SKM-1 treated with dmso at 0.1 percent for 144 hours (cell line): ENCODE measurements around the gene HHLA2.
A peak's percentile ranks its signal among the peaks of the same experiment; 100 is the strongest.
"Not testable (repeated sequence)": the region's sequence is repeated elsewhere in the genome, so short reads cannot be mapped to it uniquely, and the experiment has no call there.

Source experiments
- DNase-seq: peaks from one replicate; lab custom pipeline; 2025; ENCODE audit not compliant: unreplicated experiment; lab: John Stamatoyannopoulos, UW

The HHLA2 gene

GRCh38 chr3:108296239-108296638, at the start of gene HHLA2:
Gene HHLA2, plus strand, starts transcription at chr3:108296548. Its CDS starts 55,266 bp downstream, at chr3:108351814.
- DNase-seq = no peak

DNA sequence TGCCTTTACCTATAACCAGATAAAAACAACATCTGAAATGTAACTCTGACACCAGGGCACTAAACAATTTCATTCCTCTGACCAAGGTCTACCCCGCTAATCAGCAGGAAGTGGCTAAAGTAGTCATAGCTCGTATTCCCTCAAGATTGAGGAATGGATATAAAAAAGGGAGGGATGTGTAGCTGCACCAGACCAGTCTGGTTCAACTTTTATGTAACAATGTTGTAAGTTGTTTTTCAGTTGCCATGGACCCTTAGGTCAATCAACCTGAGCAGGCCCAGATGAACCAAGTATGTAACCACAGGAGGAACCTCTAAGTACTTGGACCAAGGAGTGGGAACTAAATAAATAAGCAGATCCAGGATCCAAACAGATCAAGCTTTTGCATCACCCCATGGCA, 45.7 kb upstream of the HHLA2 start:
- no peak for DNase-seq

- DNase-seq = no peak
Observed at GRCh38 chr3:108251265-108251664, 45.1 kb upstream of the HHLA2 start.

- DNase-seq = no peak
Observed at GRCh38 chr3:108251844-108252243, 44.5 kb upstream of the HHLA2 start.

DNA sequence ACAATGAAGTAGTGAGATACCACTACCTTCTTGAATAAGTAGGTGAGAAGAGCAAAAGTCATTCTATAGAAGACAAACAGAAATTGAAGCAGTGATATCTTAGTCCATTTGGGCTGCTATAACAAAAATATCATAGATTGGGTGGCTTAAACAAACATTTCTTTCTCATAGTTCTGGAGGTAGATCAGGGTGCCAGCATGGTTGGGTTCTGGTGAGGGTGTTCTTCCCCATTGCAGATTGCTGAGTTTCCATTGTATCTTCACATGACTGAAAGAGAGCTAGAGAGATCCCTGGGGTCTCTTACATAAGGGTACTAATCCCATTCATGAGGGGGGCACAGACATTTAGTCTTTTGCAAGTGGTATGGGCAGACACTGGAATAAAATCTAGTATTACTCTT, 41.2 kb upstream of the HHLA2 start:
- DNase-seq = no peak

- DNase-seq = not testable (repeated sequence)
Observed at GRCh38 chr3:108264534-108265298, 31.6 kb upstream of the HHLA2 start.

DNA sequence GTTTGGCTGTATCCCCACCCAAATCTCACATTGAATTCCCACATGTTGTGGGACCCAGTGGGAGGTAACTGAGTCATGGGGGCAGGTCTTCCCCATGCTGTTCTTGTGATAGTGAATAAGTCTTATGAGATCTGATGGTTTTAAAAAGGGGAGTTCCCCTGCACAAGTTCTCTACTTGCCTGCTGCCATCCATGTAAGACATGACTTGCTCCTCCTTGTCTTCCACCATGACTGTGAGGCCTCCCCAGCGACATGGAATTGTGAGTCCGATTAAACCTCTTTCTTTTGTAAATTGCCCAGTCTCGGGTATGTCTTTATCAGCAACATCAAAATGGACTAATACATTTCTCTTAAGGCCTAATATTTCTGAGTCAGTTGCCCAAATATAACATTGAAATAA, 28.1 kb upstream of the HHLA2 start:
- not testable (repeated sequence) for DNase-seq

- DNase-seq = no peak
Observed at GRCh38 chr3:108271626-108272025, 24.7 kb upstream of the HHLA2 start.

GRCh38 chr3:108279066-108279465, 17.3 kb upstream of the HHLA2 start:
- DNase-seq = not testable (repeated sequence)

GRCh38 chr3:108280476-108280875, 15.9 kb upstream of the HHLA2 start:
- no peak for DNase-seq

GRCh38 chr3:108281670-108282069, 14.7 kb upstream of the HHLA2 start:
- no peak for DNase-seq

GRCh38 chr3:108283006-108283405, 13.3 kb upstream of the HHLA2 start:
- DNase-seq = no peak

GRCh38 chr3:108283989-108284388, 12.4 kb upstream of the HHLA2 start:
- DNase-seq = no peak

GRCh38 chr3:108285176-108285575, 11.2 kb upstream of the HHLA2 start:
- DNase-seq = no peak

DNA sequence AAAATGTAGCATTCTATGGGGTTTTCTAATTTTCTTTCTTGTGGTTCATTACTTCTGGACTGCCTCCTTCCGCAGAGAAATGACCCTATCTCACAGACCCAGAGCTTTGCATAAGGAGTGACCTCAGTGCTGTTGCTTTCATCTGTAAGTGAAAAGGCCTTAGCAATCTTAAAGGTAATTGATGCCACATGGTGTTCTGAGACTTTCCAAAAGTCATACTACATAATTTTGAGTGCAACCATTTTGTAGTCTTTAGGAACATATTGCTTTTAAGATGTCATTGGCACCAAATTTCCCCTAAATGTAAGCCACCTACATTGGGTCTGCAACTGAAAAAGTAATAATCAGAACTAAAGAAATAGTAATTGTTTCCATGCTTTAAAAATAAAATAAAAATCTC, 9.2 kb upstream of the HHLA2 start:
- DNase-seq = no peak

GRCh38 chr3:108288193-108288592, 8.2 kb upstream of the HHLA2 start:
- DNase-seq = not testable (repeated sequence)

GRCh38 chr3:108289159-108289558, 7.2 kb upstream of the HHLA2 start:
- no peak for DNase-seq

DNA sequence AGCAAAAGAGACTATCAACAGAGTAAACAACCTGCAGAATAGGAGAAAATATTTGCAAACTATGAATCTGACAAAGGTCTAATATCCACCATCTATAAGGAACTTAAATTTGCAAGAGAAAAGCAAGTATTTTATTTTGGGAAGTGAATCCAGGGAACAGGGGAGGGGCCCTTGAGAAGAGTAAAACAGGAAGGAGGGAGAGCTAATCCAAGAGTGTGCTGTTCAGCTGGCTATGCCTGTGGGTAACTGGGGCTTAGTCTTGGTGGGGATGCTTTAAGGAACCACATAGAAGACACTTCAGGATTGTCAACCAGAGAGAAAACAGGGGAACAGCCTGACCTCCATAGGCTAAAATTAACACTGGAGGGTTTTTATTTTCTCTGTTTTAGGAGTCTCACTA, 3.9 kb upstream of the HHLA2 start:
- DNase-seq = peak; percentile 56

GRCh38 chr3:108292905-108293328, 3.4 kb upstream of the HHLA2 start:
- DNase-seq = peak; percentile 21

DNA sequence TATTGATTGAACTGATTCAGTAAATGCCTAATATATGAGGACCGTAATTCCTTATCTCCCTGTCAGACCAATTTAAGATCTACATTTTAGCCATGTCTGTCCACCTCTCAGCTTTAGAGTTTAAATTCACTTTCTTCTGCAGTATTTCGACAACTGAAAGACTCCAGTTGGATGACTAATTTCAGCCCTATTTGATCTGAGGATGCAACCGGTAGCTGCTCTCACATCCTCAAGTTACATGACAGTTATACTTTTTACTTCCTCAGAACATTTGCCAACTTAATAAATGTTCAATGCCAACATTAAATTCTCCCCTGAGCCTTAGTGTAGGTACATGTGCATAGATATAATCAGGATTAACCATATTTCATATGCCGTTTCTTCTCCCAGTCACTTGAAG, 2.5 kb upstream of the HHLA2 start:
- DNase-seq = peak; percentile 50

DNA sequence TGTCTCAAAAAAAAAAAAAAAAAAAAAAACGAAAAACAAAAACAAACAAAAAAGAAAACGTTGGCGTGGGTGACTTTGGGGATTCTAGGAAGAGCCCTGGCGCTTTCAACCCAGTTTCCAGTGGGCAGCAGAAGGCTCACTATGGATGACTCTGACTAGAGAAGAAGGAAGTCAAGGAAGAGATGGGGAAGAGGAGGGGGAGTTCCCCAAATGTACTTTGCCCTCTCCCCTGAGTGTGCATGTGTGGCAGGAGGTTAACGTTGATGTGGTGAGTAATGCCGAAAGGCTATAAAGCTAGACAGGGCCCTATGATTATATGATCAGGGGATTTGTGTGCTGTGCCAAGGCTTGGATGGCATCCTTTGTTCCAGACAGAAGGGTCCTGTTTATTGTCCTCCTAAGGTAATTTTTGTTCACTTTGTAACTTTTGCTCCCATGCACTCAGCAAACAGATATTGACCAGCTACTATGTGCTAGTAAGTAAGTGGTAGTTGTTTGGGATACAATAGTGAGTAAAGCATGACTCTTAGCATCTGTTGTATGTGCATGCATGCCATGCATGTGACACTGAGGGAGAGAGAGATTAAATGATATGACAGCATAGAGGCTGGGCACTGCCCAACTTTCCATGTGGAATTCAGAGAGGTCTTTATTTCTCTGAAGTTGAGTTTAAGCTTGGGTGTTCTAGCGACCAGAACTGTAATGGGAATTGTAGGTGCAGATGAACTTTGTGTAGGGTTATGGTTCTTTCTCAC, 750 bp upstream of the HHLA2 start:
- DNase-seq = peak; percentile 3

GRCh38 chr3:108297647-108298046, 1.3 kb downstream of the HHLA2 start:
- no peak for DNase-seq
